ENCODE measurements around the gene BTBD9.

BTBD9 gene

GRCh38 chr6:38345586-38345985 is 294.1 kb downstream of the BTBD9 start:
- Histone ChIP-seq H3K9me3 (ENCODE audit: control insufficient read depth, low read length) (no peaks in the 10 kb centered on the region), H3K27me3 (ENCODE audit: control insufficient read depth, insufficient read depth, low read length) (no peaks in the 10 kb centered on the region), H3K79me2 (no peaks in the 10 kb centered on the region), H3K4me2 (ENCODE audit: low read length) (no peak overlapping the region), H3K27ac (no peak overlapping the region), H3K9ac (no peak overlapping the region), H3K36me3 (ENCODE audit: control insufficient read depth, insufficient read depth, low read length) (no peaks in the 10 kb centered on the region), H2AFZ (no peak overlapping the region), H3K4me3 (ENCODE audit: low read depth, low read length) (no peak overlapping the region), H3K4me1 (no peaks in the 10 kb centered on the region)
- no peak for TF ChIP-seq CTCF (IDR thresholded peaks at IDR 0.05)

GRCh38 chr6:38341496-38341895 is 298.2 kb downstream of the BTBD9 start:
- no peaks in the 10 kb centered on the region for H3K36me3 ChIP-seq (ENCODE audit: control insufficient read depth, insufficient read depth, low read length)
- H3K79me2 ChIP-seq, result no peaks in the 10 kb centered on the region
- no peaks in the 10 kb centered on the region for H3K4me1 ChIP-seq
- no peaks in the 10 kb centered on the region for H3K9me3 ChIP-seq (ENCODE audit: control insufficient read depth, low read length)
- no peak overlapping the region for H2AFZ ChIP-seq
- no peak overlapping the region for H3K27ac ChIP-seq
- no peak for TF ChIP-seq CTCF (IDR thresholded peaks at IDR 0.05)
- no peaks in the 10 kb centered on the region for H3K27me3 ChIP-seq (ENCODE audit: control insufficient read depth, insufficient read depth, low read length)
- H3K9ac ChIP-seq, result no peak overlapping the region
- H3K4me3 ChIP-seq (ENCODE audit: low read depth, low read length), result no peak overlapping the region
- no peak overlapping the region for H3K4me2 ChIP-seq (ENCODE audit: low read length)

GRCh38 chr6:38339914-38340313 is 299.8 kb downstream of the BTBD9 start:
- no peaks in the 10 kb centered on the region for H3K36me3 ChIP-seq (ENCODE audit: control insufficient read depth, insufficient read depth, low read length)
- no peaks in the 10 kb centered on the region for H3K4me1 ChIP-seq
- no peak overlapping the region for H3K4me3 ChIP-seq (ENCODE audit: low read depth, low read length)
- H3K4me2 ChIP-seq (ENCODE audit: low read length), result no peak overlapping the region
- no peak overlapping the region for H2AFZ ChIP-seq
- TF ChIP-seq CTCF (IDR thresholded peaks at IDR 0.05), result no peak
- no peak overlapping the region for H3K27ac ChIP-seq
- no peaks in the 10 kb centered on the region for H3K9me3 ChIP-seq (ENCODE audit: control insufficient read depth, low read length)
- no peaks in the 10 kb centered on the region for H3K27me3 ChIP-seq (ENCODE audit: control insufficient read depth, insufficient read depth, low read length)
- H3K9ac ChIP-seq, result no peak overlapping the region
- H3K79me2 ChIP-seq, result no peaks in the 10 kb centered on the region

- H3K27me3 ChIP-seq (ENCODE audit: control insufficient read depth, insufficient read depth, low read length), result no peaks in the 10 kb centered on the region
- no peak overlapping the region for H3K9ac ChIP-seq
- no peak overlapping the region for H3K4me2 ChIP-seq (ENCODE audit: low read length)
- H3K79me2 ChIP-seq, result no peaks in the 10 kb centered on the region
- no peaks in the 10 kb centered on the region for H3K9me3 ChIP-seq (ENCODE audit: control insufficient read depth, low read length)
- H2AFZ ChIP-seq, result no peak overlapping the region
- TF ChIP-seq CTCF (IDR thresholded peaks at IDR 0.05), result no peak
- H3K36me3 ChIP-seq (ENCODE audit: control insufficient read depth, insufficient read depth, low read length), result no peaks in the 10 kb centered on the region
- H3K4me1 ChIP-seq, result no peaks in the 10 kb centered on the region
- no peak overlapping the region for H3K27ac ChIP-seq
- H3K4me3 ChIP-seq (ENCODE audit: low read depth, low read length), result no peak overlapping the region
Measured at GRCh38 chr6:38337819-38338465, 301.8 kb downstream of the BTBD9 start.

GRCh38 chr6:38336922-38337321 is 302.8 kb downstream of the BTBD9 start:
- Histone ChIP-seq H3K4me2 (ENCODE audit: low read length) (no peak overlapping the region), H3K36me3 (ENCODE audit: control insufficient read depth, insufficient read depth, low read length) (no peaks in the 10 kb centered on the region), H3K79me2 (no peaks in the 10 kb centered on the region), H3K4me3 (ENCODE audit: low read depth, low read length) (no peak overlapping the region), H3K27me3 (ENCODE audit: control insufficient read depth, insufficient read depth, low read length) (no peaks in the 10 kb centered on the region), H3K27ac (no peak overlapping the region), H3K9ac (no peak overlapping the region), H3K4me1 (no peaks in the 10 kb centered on the region), H3K9me3 (ENCODE audit: control insufficient read depth, low read length) (no peaks in the 10 kb centered on the region), H2AFZ (no peak overlapping the region)
- TF ChIP-seq CTCF (IDR thresholded peaks at IDR 0.05), result no peak

Data from parathyroid adenoma (tissue), 2 donors.